SK-N-SH treated with all-trans-retinoic acid at 6 μM for 48 hours (cell line): ENCODE data around the gene KIF5B.

ENCODE experiments used
- ATAC-seq: fragments of 200-7000 bp; cut with Tn5 transposase; 3 replicates; pipeline ENCODE4 v1.9.1; 2020; ENCODE audit warnings: mild to moderate bottlenecking, moderate library complexity
- ARNTL ChIP-seq: fragments of 450-650 bp; formaldehyde crosslinking; IDR thresholded peaks from 2 replicates; pipeline ENCODE4 v1.5.0; 2020; ENCODE audit warnings: low read depth, mild to moderate bottlenecking, moderate library complexity, borderline replicate concordance
- BACH2 ChIP-seq: fragments of 250-450 bp; sonication (Bioruptor Pico); IDR thresholded peaks from 2 replicates; pipeline ENCODE4 v1.9.0; 2021; ENCODE audit warnings: mild to moderate bottlenecking, borderline replicate concordance
- CREB5 ChIP-seq: fragments of 250-450 bp; sonication (Bioruptor Pico); IDR thresholded peaks from 2 replicates; pipeline ENCODE4 v1.5.1; 2020; ENCODE audit warnings: low read depth, mild to moderate bottlenecking, moderate library complexity
- CSDC2 ChIP-seq: fragments of 250-450 bp; sonication (Bioruptor Pico); IDR thresholded peaks from 2 replicates; pipeline ENCODE4 v1.5.0; 2020; ENCODE audit warnings: mild to moderate bottlenecking, moderate library complexity
- CSRNP3 ChIP-seq: fragments of 250-450 bp; sonication (Bioruptor Pico); IDR thresholded peaks from 2 replicates; pipeline ENCODE4 v1.5.1; 2021; ENCODE audit warnings: mild to moderate bottlenecking, moderate library complexity
- ESRRG ChIP-seq: fragments of 250-450 bp; sonication (Bioruptor Pico); IDR thresholded peaks from 2 replicates; pipeline ENCODE4 v1.6.1; 2021; ENCODE audit warnings: mild to moderate bottlenecking
- GLIS3 ChIP-seq: fragments of 250-450 bp; sonication (Bioruptor Pico); IDR thresholded peaks from 2 replicates; pipeline ENCODE4 v1.5.0; 2020; ENCODE audit warnings: mild to moderate bottlenecking, moderate library complexity
- ISL1 ChIP-seq: fragments of 250-450 bp; sonication (Bioruptor Pico); IDR thresholded peaks from 2 replicates; pipeline ENCODE4 v2.1.2; 2022; ENCODE audit warnings: mild to moderate bottlenecking, moderate library complexity
- OSR1 ChIP-seq: fragments of 250-450 bp; sonication (Bioruptor Pico); IDR thresholded peaks from 2 replicates; pipeline ENCODE4 v1.8.0; 2022; ENCODE audit warnings: moderate library complexity, mild to moderate bottlenecking, inconsistent platforms
- PATZ1 ChIP-seq: fragments of 250-450 bp; sonication (Bioruptor Pico); IDR thresholded peaks from 2 replicates; pipeline ENCODE4 v1.8.0; 2020; ENCODE audit warnings: mild to moderate bottlenecking, moderate library complexity, borderline replicate concordance
- POU6F1 ChIP-seq: fragments of 250-450 bp; sonication (Bioruptor Pico); IDR thresholded peaks from 2 replicates; pipeline ENCODE4 v1.8.0; 2021; ENCODE audit warnings: low read depth, mild to moderate bottlenecking, moderate library complexity, borderline replicate concordance
- PPARA ChIP-seq: fragments of 250-450 bp; sonication (Bioruptor Pico); IDR thresholded peaks from 2 replicates; pipeline ENCODE4 v1.5.0; 2020; ENCODE audit warnings: mild to moderate bottlenecking, borderline replicate concordance
- RARB ChIP-seq: fragments of 250-450 bp; sonication (Bioruptor Pico); IDR thresholded peaks from 2 replicates; pipeline ENCODE4 v1.8.0; 2021; ENCODE audit warnings: mild to moderate bottlenecking, moderate library complexity
- SNAI2 ChIP-seq: fragments of 250-450 bp; sonication (Bioruptor Pico); IDR thresholded peaks from 2 replicates; pipeline ENCODE4 v1.5.0; 2020; ENCODE audit warnings: mild to moderate bottlenecking, moderate library complexity
- TCF4 ChIP-seq: fragments of 250-450 bp; sonication (Bioruptor Pico); IDR thresholded peaks from 2 replicates; pipeline ENCODE4 v1.8.0; 2021; ENCODE audit warnings: mild to moderate bottlenecking, moderate library complexity, borderline replicate concordance
- TOX ChIP-seq: fragments of 250-450 bp; sonication (Bioruptor Pico); IDR thresholded peaks from 2 replicates; pipeline ENCODE4 v1.8.0; 2021; ENCODE audit warnings: mild to moderate bottlenecking, moderate library complexity, borderline replicate concordance
- TSHZ2 ChIP-seq: fragments of 250-450 bp; sonication (Bioruptor Pico); IDR thresholded peaks from 2 replicates; pipeline ENCODE4 v1.5.0; 2020; ENCODE audit warnings: mild to moderate bottlenecking, moderate library complexity
- ZC3H10 ChIP-seq: fragments of 250-450 bp; sonication (Bioruptor Pico); IDR thresholded peaks from 2 replicates; pipeline ENCODE4 v1.5.1; 2021; ENCODE audit warnings: mild to moderate bottlenecking, moderate library complexity
- ZFP3 ChIP-seq: fragments of 250-450 bp; sonication (Bioruptor Pico); IDR thresholded peaks from 2 replicates; pipeline ENCODE4 v1.5.0; 2020; ENCODE audit warnings: mild to moderate bottlenecking, moderate library complexity
- ZFP30 ChIP-seq: fragments of 450-650 bp; formaldehyde crosslinking; IDR thresholded peaks from 2 replicates; pipeline ENCODE4 v1.5.0; 2022; ENCODE audit warnings: mild to moderate bottlenecking, moderate library complexity
- ZNF565 ChIP-seq: fragments of 450-650 bp; formaldehyde crosslinking; conservative IDR thresholded peaks from 2 replicates; pipeline ENCODE4 v1.5.0; 2020; ENCODE audit warnings: low read depth, mild to moderate bottlenecking, moderate library complexity
- ZNF70 ChIP-seq: fragments of 450-650 bp; formaldehyde crosslinking; IDR thresholded peaks from 2 replicates; pipeline ENCODE4 v1.5.0; 2020; ENCODE audit warnings: mild to moderate bottlenecking, moderate library complexity
- ZNF8 ChIP-seq: fragments of 450-650 bp; formaldehyde crosslinking; IDR thresholded peaks from 2 replicates; pipeline ENCODE4 v1.5.0; 2020; ENCODE audit warnings: mild to moderate bottlenecking, moderate library complexity

Gene KIF5B

GRCh38 chr10:32073128-32073527, 16.9 kb upstream of the KIF5B start:
- TF ChIP-seq ZNF70 (CRISPR knock-in tag) (no peak), OSR1 (CRISPR knock-in tag) (no peak), TSHZ2 (CRISPR knock-in tag) (no peak), TCF4 (no peak), ZFP3 (no peak), PATZ1 (CRISPR knock-in tag) (no peak), SNAI2 (CRISPR knock-in tag) (no peak), GLIS3 (CRISPR knock-in tag) (no peak), ARNTL (CRISPR knock-in tag) (no peak), CSRNP3 (no peak), RARB (no peak), ZFP30 (no peak), CSDC2 (no peak), CREB5 (no peak), PPARA (no peak), ZNF8 (CRISPR knock-in tag) (no peak), POU6F1 (no peak)
- no peak for ATAC-seq

GRCh38 chr10:32072025-32072800, 16.0 kb upstream of the KIF5B start:
- TF ChIP-seq ESRRG (CRISPR knock-in tag) (no peak), ZNF8 (CRISPR knock-in tag) (no peak), BACH2 (CRISPR knock-in tag) (no peak), TSHZ2 (CRISPR knock-in tag) (no peak), ARNTL (CRISPR knock-in tag) (no peak), RARB (no peak), ZFP30 (no peak), TOX (CRISPR knock-in tag) (no peak), TCF4 (no peak), OSR1 (CRISPR knock-in tag) (no peak), SNAI2 (CRISPR knock-in tag) (no peak), ISL1 (CRISPR knock-in tag) (no peak), ZC3H10 (no peak), ZNF565 (no peak), PPARA (no peak), PATZ1 (CRISPR knock-in tag) (no peak), GLIS3 (CRISPR knock-in tag) (no peak), ZNF70 (CRISPR knock-in tag) (no peak), POU6F1 (no peak)
- TF ChIP-seq, all 23 proteins: peak for 0
- ATAC-seq = no peak
